HG02938 (cell line): ENCODE data around the gene GPBP1L1.
"Not testable (repeated sequence)": the region's sequence is repeated elsewhere in the genome, so short reads cannot be mapped to it uniquely, and the experiment has no call there.

ENCODE experiments used
- ATAC-seq: cut with Tn5 transposase; IDR thresholded peaks from one replicate; pipeline ENCODE4 v1.9.1; 2021; ENCODE audit warnings: mild to moderate bottlenecking, moderate library complexity; ENCODE audit not compliant: unreplicated experiment

GPBP1L1 gene

DNA sequence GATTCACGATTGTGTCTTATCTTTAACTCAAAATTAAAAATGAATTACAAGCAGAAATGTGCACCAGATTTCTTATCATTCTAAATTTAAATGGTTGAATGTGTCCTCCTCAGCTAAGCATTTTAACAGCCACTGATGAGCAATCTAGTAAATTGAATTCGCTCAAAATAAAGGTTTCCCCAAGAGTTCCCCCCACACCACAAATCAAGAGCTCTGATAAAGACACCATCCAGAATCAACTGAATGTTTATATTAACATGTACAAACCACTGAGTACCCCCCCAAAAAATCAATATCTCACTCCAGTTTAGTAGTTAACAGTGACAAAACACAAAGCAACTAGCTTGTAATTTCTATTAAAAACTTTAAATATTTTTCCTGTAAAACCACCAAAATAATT is 1.9 kb downstream of the GPBP1L1 start:
- ATAC-seq, result no peak

DNA sequence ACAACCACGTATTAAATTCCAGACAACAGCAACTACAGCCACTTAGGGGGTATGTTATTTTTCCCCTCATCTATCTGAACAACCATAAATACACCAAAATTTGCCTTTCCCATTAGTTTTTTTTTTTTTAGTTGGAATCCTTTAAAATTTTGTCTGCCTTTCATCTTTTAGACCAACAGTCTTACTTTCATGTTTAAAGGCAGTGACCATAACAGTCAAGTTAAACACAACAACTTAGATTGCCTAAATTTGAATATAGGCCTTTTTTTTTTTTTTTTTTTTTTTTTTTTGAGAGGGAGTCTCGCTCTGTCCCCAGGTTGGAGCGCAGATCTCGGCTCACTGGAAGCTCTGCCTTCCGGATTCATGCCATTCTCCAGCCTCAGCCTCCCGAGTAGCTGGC is 3.4 kb downstream of the GPBP1L1 start:
- no peak for ATAC-seq

GRCh38 chr1:45679123-45679522 is 7.2 kb downstream of the GPBP1L1 start:
- ATAC-seq, result no peak

GRCh38 chr1:45678489-45678888 is 7.8 kb downstream of the GPBP1L1 start:
- no peak for ATAC-seq

DNA sequence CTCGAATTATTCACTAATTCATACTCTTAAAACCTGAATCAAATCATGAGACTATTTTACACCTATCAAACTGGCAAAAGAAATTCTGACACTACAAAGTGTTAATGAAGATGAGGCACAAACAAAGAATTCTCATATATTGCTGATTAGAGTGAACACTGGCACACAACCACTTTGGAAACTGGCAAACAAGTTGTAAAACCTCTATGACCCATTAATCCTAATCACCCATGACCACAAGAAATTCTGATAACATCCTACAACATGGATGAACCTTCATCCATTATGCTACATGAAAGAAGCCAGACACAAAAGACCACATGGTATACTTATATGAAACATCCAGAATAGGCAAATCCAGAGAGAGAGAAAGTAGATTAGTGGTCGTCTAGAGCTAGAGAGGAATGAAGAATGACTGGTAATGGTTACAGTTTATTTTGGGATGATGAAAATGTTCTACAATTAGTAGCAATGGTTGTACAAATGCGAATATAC is 8.5 kb downstream of the GPBP1L1 start:
- no peak for ATAC-seq

GRCh38 chr1:45676553-45676952 is 9.8 kb downstream of the GPBP1L1 start:
- not testable (repeated sequence) for ATAC-seq

- ATAC-seq, result no peak
Observed at GRCh38 chr1:45674478-45674877, 11.9 kb downstream of the GPBP1L1 start.

DNA sequence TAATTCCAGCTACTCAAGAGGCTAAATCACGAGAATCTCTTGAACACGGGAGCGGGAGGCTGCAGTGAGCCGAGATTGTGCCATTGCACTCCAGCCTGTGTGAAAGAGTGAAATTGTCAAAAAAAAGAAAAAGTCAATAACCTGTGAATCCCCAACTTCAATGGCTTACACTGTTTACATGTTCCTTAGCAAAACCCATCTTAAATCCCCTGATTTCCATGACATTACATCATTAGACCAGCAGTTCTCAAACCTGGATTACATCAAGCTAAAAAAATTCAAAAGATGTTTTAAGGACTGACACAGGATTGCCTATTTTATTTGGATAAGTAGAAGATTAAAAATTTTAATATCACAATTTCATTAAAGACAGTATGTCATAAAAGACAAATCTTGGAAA is 12.4 kb downstream of the GPBP1L1 start:
- ATAC-seq, result no peak

GRCh38 chr1:45669859-45670655 is 16.3 kb downstream of the GPBP1L1 start:
- ATAC-seq, result no peak

DNA sequence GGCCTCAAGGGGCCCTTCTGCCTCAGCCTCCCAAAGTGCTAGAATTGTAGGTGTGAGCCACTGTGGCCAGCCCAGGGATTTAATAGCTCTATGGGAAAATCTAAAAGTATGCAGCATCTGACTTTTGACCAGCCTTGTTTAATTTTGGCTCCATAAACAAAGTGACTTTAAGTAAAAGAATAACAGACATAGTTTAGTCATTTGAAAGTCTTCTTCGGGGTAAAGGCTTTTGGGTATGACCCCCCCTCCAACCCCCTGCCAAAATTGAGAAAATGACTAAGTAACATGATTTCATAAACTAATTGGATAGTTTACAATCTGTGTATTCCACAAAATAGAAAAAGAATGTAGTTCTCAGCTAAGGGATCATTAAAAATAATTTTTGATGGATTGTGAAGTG is 17.0 kb downstream of the GPBP1L1 start:
- no peak for ATAC-seq

DNA sequence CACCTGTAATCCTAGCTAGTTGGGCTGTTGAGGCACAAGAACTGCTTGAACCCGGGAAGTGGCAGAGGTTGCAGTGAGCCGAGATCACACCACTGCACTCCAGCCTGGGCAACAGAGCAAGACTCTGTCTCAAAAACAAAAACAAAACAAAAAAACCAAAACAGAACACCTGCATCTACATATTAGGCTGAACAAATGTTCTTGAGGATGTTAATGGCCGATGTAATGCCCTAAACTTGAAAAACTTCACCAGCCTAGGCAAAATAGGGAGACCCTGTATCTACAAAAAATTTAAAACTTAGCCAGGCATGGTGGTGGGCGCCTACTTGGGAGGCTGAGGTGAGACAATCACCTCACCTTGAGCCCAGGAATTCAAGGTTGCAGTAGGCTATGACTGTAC is 17.8 kb downstream of the GPBP1L1 start:
- ATAC-seq, result no peak

GRCh38 chr1:45667321-45668111 is 18.8 kb downstream of the GPBP1L1 start:
- no peak for ATAC-seq

DNA sequence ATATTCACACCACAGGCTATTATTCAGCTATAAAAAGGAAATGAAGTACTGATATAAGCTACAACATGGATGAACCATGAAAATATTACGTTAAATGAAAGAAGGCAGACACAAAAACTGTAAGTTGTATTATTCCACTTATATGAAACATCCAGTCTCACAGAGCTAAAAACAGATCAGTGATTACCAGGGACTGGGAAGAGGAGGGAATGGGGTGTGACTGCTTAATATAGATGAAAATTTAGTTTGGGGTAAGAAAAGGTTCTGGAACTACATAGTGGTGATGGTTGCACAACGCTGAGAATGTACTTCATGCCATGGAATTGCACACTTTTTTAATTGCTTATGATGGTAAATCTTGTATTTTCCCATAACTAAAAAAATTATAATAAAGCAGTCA is 19.5 kb downstream of the GPBP1L1 start:
- ATAC-seq, result no peak

DNA sequence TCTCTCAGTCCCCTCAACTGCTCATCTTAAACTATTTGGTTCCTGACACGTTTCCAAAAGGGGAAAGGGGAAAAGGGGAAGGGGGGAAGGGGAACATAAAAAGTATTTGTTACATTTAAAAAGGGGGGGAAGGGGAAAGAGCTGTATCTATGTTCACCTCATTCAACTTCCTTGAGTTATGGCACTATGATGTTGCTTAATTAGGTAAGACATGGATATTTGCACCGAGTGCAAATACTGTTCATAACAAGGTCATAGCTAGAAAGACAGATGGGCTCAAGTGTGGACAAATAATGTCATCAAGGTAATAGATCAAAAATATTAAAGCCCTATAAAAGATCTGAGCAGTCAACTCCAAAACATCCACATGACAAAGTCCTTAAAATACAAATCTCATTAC is 26.0 kb downstream of the GPBP1L1 start:
- no peak for ATAC-seq

- ATAC-seq, result no peak
Observed at GRCh38 chr1:45659222-45659621, 27.1 kb downstream of the GPBP1L1 start.

GRCh38 chr1:45658171-45658570 is 28.2 kb downstream of the GPBP1L1 start:
- ATAC-seq, result no peak

GRCh38 chr1:45656573-45657226 is 29.6 kb downstream of the GPBP1L1 start:
- ATAC-seq, result no peak

- ATAC-seq, result no peak
Observed at GRCh38 chr1:45654540-45655280, 31.6 kb downstream of the GPBP1L1 start.

DNA sequence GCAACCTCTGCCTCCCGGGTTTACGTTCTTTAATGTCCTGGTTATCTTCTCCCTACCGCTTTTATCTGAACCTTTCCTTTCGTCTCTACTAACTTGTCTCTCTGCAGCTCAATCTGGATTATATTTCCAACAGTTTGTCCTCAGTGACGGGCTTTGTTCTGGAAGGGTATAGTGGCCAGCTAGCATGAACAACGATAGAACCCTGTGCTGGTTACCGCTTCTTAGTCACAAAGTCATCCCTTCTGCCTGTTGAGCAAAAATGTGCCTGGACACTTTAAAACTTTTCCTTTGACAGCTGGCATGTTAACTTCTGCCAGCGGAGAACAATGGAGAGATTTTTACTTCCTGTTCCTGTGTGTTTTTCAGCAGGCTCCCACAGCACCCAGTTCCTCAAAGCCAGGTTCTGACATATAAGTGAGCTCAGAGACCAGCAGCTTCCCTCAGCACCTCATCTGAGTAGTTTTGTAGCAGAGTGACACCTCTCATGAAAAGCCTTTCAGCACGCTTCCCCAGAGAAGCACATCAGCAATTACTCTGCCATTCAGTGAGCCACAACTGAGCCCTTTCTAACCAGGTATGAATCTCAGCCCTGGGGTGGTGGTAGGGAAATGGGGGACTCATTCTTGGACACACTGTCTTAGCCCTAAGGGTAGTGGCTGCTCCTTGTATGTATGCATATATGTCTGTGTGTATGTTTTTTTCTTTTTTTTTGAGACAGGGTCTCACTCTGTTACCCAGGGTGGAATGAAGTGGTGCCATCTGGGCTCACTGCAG is 38.9 kb downstream of the GPBP1L1 start:
- no peak for ATAC-seq

GRCh38 chr1:45644661-45645060 is 41.7 kb downstream of the GPBP1L1 start:
- no peak for ATAC-seq
